HG02571 (cell line): ENCODE results near the gene CTAG1A.
"Not testable (repeated sequence)": the region's sequence is repeated elsewhere in the genome, so short reads cannot be mapped to it uniquely, and the experiment has no call there.

ENCODE experiments used
- ATAC-seq: cut with Tn5 transposase; IDR thresholded peaks from one replicate; pipeline ENCODE4 v1.9.1; 2021; ENCODE audit warnings: mild to moderate bottlenecking, moderate library complexity; ENCODE audit not compliant: unreplicated experiment

Gene CTAG1A

GRCh38 chrX:154608823-154609222 lies 23.9 kb downstream of the CTAG1A start:
- not testable (repeated sequence) for ATAC-seq

GRCh38 chrX:154611146-154611545 lies 26.2 kb downstream of the CTAG1A start:
- not testable (repeated sequence) for ATAC-seq

- ATAC-seq, result not testable (repeated sequence)
These were observed 28.7 kb downstream of the CTAG1A start for GRCh38 chrX:154613586-154613985.

GRCh38 chrX:154619182-154619581 lies 34.2 kb downstream of the CTAG1A start, which contains the start of gene CTAG1B:
Gene CTAG1B (minus strand): TSS chrX:154619282. CDS start chrX:154619218, 64 bp downstream.
- ATAC-seq, result not testable (repeated sequence)

- ATAC-seq, result not testable (repeated sequence)
These were observed 36.0 kb downstream of the CTAG1A start for GRCh38 chrX:154620767-154621414.

GRCh38 chrX:154628960-154629359 lies 44.0 kb downstream of the CTAG1A start:
- ATAC-seq, result not testable (repeated sequence)

GRCh38 chrX:154630949-154631348 lies 46.0 kb downstream of the CTAG1A start:
- not testable (repeated sequence) for ATAC-seq

- ATAC-seq, result not testable (repeated sequence)
These were observed 48.7 kb downstream of the CTAG1A start for GRCh38 chrX:154633661-154634060.
